GM21367 (cell line): ENCODE measurements around the gene CLIC4.
"Not testable (repeated sequence)": the region's sequence is repeated elsewhere in the genome, so short reads cannot be mapped to it uniquely, and the experiment has no call there.

ENCODE experiments used
- ATAC-seq: cut with Tn5 transposase; IDR thresholded peaks from one replicate; pipeline ENCODE4 v1.9.1; 2021; ENCODE audit not compliant: unreplicated experiment

Gene CLIC4

DNA sequence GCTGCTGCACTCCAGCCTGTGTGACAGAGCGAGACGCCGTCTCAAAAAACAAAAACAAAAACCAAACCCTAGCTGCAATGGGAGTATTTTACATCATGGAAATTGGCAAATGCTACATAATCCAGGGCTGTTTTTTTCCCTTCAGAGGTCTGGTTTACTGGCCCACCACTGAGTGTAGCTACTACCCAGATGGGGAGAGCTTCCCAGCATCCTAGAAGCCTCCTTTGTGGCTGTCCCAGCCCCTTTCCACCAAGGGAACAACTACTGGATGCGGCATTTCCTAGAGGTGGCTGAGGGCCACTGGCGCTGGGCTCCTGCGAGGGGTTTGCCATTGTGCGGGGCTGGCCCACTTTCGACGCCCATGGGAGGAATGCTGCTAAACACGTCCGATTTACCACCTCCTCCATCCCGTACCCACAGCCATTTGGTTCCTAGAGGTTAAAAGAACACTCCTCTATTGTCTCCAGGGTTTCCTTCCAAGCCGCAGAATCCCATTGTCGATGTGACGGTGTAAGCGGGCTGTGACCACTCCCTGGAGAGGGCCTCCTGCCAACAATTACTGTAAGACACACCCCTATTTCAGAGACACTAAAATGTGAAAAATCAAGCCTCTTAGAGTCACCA is 129.5 kb downstream of the CLIC4 start:
- no peak for ATAC-seq

- ATAC-seq: no peak
Observed at GRCh38 chr1:24875257-24875656, 130.0 kb downstream of the CLIC4 start.

- no peak for ATAC-seq
Observed at GRCh38 chr1:24875991-24876506, 130.8 kb downstream of the CLIC4 start.

GRCh38 chr1:24878045-24878444 is 132.8 kb downstream of the CLIC4 start:
- no peak for ATAC-seq

GRCh38 chr1:24878775-24879742 is 133.8 kb downstream of the CLIC4 start:
- ATAC-seq: no peak

DNA sequence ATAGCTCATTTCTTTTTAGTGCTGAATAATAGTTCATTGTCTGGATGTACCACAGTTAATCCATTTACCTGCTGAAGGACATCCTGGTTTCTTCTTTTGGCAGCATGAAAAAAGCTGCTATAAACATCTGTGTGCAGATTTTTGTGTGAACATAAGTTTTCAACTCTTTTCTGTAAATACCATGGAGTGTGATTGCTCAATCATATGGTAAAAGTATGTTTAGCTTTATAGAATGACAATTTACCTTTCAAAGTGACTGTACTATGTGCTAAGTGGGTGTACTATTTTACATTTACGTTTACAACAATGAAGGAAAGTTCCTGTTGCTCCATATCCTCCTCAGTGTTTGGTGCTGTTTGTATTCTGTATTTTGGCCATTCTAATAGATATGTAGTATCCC is 135.8 kb downstream of the CLIC4 start:
- no peak for ATAC-seq

DNA sequence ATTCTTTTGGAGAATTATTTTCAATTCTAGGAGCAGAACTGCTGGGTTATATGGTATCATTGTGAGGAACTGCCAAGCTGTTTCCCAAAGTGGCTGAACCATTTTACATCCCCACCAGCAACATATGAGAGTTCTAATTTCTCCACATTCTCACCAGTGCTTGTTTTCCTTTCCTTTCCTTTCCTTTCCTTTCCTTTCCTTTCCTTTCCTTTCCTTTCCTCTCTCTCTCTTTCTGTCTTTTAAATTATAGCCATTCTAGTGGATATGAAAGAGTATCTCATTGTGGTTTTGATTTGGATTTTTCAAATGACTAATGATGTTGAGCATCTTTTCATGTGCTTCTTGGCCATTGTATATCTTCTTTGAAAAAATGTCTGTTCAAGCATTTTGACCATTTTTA is 139.5 kb downstream of the CLIC4 start:
- no peak for ATAC-seq

- no peak for ATAC-seq
Observed at GRCh38 chr1:24886241-24886640, 141.0 kb downstream of the CLIC4 start.

DNA sequence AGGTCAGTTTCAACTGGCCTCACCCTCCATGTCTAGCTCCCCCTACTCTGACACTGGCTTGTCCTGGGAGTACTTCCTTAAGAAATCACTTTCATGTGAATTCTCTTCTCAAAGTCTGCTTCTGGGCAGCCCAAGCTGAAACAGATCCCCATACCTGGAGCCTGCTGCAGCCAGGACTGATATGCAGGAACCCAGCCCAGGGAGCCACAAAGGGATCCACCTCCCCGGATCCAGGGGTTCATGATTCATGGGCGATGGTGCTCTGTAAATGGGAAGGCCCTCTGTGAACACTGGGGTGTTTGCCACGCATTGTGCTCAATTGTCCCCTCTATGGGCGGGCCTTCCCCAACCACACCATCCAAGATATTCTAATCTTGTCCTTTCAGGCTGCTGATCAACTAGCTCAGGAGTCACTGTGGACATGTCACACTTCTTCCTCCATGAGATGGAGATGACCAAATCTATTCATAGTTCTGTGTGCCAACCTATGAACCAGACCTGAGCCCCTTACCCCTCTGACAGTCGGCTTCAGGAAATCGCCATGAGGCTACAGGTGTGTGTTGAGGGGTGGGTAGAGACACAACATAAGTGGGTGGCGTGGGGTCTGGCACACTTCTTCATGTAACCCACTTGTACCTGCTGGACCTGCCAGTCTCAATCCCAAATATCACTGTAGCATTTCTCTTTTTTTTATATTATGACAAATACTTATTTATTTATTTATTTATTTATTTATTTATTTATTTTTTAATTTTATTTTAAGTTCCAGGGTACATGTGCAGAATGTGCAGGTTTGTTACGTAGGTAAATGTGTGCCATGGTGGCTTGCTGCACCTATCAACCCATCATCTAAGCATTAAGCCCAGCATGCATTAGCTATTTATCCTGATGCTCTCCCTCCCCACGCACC is 143.1 kb downstream of the CLIC4 start:
- ATAC-seq: no peak

- no peak for ATAC-seq
Observed at GRCh38 chr1:24888971-24889676, 143.9 kb downstream of the CLIC4 start.

GRCh38 chr1:24890887-24891286 is 145.6 kb downstream of the CLIC4 start:
- ATAC-seq: no peak

DNA sequence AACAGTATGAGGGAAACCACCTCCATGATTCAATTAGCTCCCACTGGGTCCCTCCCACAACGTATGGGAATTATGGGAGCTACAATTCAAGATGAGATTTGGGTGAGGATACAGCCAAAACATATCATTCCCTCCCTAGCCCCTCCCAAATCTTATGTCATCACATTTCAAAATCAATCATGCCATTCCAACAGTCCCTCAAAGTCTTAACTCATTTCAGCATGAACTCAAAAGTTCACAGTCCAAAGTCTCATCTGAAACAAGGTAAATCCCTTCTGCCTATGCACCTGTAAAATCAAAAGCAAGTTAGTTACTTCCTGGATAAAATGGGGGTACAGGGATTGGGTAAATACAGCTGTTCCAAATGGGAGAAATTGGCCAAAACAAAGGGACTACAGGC is 146.1 kb downstream of the CLIC4 start:
- ATAC-seq: not testable (repeated sequence)

GRCh38 chr1:24892188-24893153 is 147.2 kb downstream of the CLIC4 start:
- no peak for ATAC-seq

DNA sequence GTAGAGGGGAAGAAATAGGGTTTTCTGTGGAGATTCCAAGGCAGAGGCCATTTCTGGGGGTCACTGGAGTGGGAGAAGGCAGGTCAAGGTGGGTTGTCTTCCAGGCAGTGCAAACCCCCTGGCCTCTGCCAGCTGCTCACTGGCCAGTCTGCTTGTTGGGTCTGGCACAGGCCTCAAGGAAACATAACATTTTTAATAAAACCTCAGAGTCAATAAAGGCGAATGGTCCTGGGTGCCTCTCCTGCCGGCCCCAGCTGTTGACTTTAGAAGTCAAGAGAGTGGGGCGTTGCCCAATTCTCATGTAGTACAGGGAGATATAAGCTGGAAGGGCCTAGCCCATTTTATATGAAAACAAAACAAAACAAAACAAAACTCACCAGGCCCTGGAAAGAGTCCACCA is 148.2 kb downstream of the CLIC4 start:
- ATAC-seq: no peak
